ENCODE results near the gene LRRC75B. TPM values are rescaled to one million over a fixed set of nuclear protein-coding genes. Genes with fewer than 3 reads are reported as not detected.

Gene LRRC75B
- total and polyA plus RNA-seq, 2 of the 13 experiments (the other 11 are each of a cell fraction or from before 2014, with no cell fraction given) = 11.8 to 34.8 TPM

DNA sequence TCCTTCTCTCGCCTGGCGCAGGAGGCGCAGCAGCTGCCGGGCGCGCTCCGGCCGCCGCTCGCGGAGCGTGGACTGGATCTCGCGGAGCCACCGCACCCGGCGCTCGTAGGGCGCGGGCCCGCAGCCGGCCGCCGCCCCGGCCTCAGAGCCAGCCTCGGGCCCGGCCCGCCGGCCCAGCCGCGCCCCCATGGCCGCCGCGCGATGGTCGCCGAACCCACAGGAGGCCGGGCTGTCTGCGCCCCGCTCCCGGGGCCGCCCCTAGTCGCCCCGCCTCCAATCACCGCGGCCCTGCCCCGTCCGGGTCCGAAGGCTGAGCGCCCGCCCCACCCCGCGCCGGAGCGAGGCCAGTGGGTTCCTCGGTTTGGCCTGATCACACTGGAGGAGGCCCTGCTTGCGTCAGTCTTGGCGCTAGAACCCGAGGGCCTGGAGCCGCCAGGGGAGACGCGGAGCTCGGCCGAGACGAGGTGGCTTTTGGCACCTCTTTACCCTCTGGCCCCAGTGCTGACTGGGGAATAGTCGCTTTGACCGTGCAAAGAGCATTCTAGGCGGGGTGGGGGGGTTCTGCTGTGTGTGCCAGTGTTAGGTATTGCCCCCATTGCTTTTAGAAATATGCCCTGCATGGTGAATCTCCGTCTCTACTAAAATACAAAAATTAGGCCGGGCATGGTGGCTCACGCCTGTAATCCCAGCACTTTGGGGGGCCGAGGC, at the start of gene LRRC75B (continued):
- TF ChIP-seq, protein P1, sequence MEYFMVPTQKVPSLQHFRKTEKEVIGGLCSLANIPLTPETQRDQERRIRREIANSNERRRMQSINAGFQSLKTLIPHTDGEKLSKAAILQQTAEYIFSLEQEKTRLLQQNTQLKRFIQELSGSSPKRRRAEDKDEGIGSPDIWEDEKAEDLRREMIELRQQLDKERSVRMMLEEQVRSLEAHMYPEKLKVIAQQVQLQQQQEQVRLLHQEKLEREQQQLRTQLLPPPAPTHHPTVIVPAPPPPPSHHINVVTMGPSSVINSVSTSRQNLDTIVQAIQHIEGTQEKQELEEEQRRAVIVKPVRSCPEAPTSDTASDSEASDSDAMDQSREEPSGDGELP (IDR thresholded peaks at IDR 0.05; ENCODE audit: borderline replicate concordance, low read depth) = 0 out of 2 replicates have a peak, but pooled peaks have one; percentile 8
- TF ChIP-seq SNAPC4 (CRISPR knock-in tag; IDR thresholded peaks at IDR 0.05) = no peak
- TF ChIP-seq MIXL1 (CRISPR knock-in tag; IDR thresholded peaks at IDR 0.05) = no peak; the same call in 1 of the 2 replicates
- no peak for TF ChIP-seq YEATS4 (CRISPR knock-in tag; IDR thresholded peaks at IDR 0.05; ENCODE audit: borderline replicate concordance)
- no peak; the same call in none of the 2 replicates for TF ChIP-seq ZNF543 (CRISPR knock-in tag; IDR thresholded peaks at IDR 0.05)
- peak; percentile 61 for TF ChIP-seq FOSL2 (CRISPR knock-in tag; IDR thresholded peaks at IDR 0.05)
- TF ChIP-seq KMT2B (CRISPR knock-in tag; IDR thresholded peaks at IDR 0.05) = no peak
- no peak for TF ChIP-seq ZNF317 (CRISPR knock-in tag; IDR thresholded peaks at IDR 0.05)
- 0 out of 2 replicates have a peak, but pooled peaks have one; percentile 22 for TF ChIP-seq SMYD3 (CRISPR knock-in tag; IDR thresholded peaks at IDR 0.05)
- peak; percentile 79 for TF ChIP-seq ELF3 (CRISPR knock-in tag; IDR thresholded peaks at IDR 0.05)
- TF ChIP-seq, protein P2, sequence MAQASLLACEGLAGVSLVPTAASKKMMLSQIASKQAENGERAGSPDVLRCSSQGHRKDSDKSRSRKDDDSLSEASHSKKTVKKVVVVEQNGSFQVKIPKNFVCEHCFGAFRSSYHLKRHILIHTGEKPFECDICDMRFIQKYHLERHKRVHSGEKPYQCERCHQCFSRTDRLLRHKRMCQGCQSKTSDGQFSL (CRISPR knock-in tag; IDR thresholded peaks at IDR 0.05) = peak; percentile 78
- peak; percentile 79; the same call in 1 of the 2 replicates for TF ChIP-seq BRD4 (CRISPR knock-in tag; IDR thresholded peaks at IDR 0.05)
- TF ChIP-seq ZBTB2 (CRISPR knock-in tag; IDR thresholded peaks at IDR 0.05; ENCODE audit: low read depth) = peak; percentile 58; the same call in 1 of the 2 replicates
- TF ChIP-seq POLR2AphosphoS5 (IDR thresholded peaks at IDR 0.05; ENCODE audit: low read depth, low read length) = peak; percentile 92
- 0 out of 2 replicates have a peak, but pooled peaks have one; percentile 34 for TF ChIP-seq JUND (CRISPR knock-in tag; IDR thresholded peaks at IDR 0.05)
- no peak for TF ChIP-seq ASH2L (IDR thresholded peaks at IDR 0.05; ENCODE audit: insufficient read length, low read depth, low read length)
- TF ChIP-seq ZNF20 (CRISPR knock-in tag; IDR thresholded peaks at IDR 0.05) = no peak
- TF ChIP-seq ZNF563 (CRISPR knock-in tag; IDR thresholded peaks at IDR 0.05) = no peak
- peak; percentile 39; the same call in 1 of the 2 replicates for TF ChIP-seq NCOA2 (CRISPR knock-in tag; IDR thresholded peaks at IDR 0.05)
- TF ChIP-seq, protein P3, sequence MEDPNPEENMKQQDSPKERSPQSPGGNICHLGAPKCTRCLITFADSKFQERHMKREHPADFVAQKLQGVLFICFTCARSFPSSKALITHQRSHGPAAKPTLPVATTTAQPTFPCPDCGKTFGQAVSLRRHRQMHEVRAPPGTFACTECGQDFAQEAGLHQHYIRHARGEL (CRISPR knock-in tag; IDR thresholded peaks at IDR 0.05) = no peak
- peak; percentile 95; the same call in 1 of the 2 replicates for TF ChIP-seq ZNF816 (CRISPR knock-in tag; IDR thresholded peaks at IDR 0.05; ENCODE audit: borderline replicate concordance)
- TF ChIP-seq ZSCAN22 (CRISPR knock-in tag; IDR thresholded peaks at IDR 0.05) = no peak

Measured in HepG2 (cell line).